Measurements from ENCODE around the gene APCDD1.

DNA sequence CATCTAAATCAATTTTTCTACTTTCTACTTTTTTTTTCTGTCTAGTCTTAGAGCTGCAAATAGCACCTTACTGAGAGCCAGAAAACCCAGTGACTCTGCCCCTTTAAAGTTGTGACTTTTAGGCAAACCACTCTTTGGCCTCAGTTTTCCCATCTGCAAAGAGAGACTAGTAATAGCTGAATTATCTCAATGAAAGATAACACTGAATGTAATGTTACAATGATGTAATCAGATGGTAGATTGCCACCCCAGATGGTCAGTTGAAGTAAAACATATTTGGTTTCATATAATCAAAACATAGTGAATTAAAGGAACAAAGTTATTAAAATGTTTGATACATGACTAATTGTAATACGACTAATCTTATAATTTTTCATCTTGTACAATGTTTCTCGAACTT lies 5.0 kb upstream of the APCDD1 start:
- TF ChIP-seq GATA3 (IDR thresholded peaks at IDR 0.05; ENCODE audit: low read depth, low read length), result no peak
- TF ChIP-seq GATA2 (IDR thresholded peaks at IDR 0.05; ENCODE audit: low read depth, low read length), result no peak

All from SH-SY5Y (cell line).